Breast epithelium (tissue), 3 donors: ENCODE measurements around the gene CPNE4.

ENCODE experiments used
- POLR2A ChIP-seq: fragments of 450-650 bp; IDR thresholded peaks from one replicate; pipeline ENCODE4 v1.6.1; 2016; ENCODE audit warnings: antibody characterized with exemption, mild to moderate bottlenecking, moderate library complexity
- POLR2AphosphoS5 ChIP-seq, 3 donors: sonication (generic); formaldehyde crosslinking; IDR thresholded peaks; one replicate each; pipeline ENCODE4 v1.6.1; 2017; ENCODE audit warnings: antibody characterized with exemption in 3 of 3
- TF ChIP-seq, protein P1 (sequence below), 3 donors: fragments of 450-650 bp; IDR thresholded peaks; one replicate each; pipeline ENCODE4 v1.5.1; 2016 to 2017; ENCODE audit warnings: antibody characterized with exemption in 3 of 3, mild to moderate bottlenecking in 3 of 3, moderate library complexity in 3 of 3

DNA sequence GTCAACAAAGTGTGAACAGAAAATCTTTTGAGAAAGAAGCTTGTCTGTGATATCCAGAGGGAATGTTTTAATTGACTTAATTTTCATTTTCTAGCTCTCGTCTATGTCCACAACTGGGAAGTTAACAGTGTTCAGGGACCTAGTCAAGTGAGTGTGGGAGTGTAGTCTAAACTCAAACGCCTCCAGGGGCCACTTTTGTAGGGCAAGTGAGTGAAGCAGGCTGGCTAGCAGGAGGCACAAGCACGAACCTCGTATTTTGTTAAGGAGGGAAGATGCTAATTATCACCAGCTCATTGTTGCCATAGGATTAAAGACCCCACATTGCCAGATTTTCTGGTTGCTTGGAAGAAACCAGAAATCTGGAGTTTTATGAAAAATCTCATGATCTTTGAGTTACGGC, 135.8 kb downstream of the CPNE4 start:
- TF ChIP-seq, protein P1, sequence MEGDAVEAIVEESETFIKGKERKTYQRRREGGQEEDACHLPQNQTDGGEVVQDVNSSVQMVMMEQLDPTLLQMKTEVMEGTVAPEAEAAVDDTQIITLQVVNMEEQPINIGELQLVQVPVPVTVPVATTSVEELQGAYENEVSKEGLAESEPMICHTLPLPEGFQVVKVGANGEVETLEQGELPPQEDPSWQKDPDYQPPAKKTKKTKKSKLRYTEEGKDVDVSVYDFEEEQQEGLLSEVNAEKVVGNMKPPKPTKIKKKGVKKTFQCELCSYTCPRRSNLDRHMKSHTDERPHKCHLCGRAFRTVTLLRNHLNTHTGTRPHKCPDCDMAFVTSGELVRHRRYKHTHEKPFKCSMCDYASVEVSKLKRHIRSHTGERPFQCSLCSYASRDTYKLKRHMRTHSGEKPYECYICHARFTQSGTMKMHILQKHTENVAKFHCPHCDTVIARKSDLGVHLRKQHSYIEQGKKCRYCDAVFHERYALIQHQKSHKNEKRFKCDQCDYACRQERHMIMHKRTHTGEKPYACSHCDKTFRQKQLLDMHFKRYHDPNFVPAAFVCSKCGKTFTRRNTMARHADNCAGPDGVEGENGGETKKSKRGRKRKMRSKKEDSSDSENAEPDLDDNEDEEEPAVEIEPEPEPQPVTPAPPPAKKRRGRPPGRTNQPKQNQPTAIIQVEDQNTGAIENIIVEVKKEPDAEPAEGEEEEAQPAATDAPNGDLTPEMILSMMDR (IDR thresholded peaks at IDR 0.05), result no peak
- TF ChIP-seq POLR2AphosphoS5 (IDR thresholded peaks at IDR 0.05), result no peak
- no peak for TF ChIP-seq POLR2A
